GM18870 (cell line): ENCODE measurements around the gene CAV2.
A peak's percentile ranks its signal among the peaks of the same experiment; 100 is the strongest.

Experiments used
- ATAC-seq: cut with Tn5 transposase; IDR thresholded peaks from one replicate; pipeline ENCODE4 v1.9.1; 2021; ENCODE audit warnings: moderate library complexity; ENCODE audit not compliant: unreplicated experiment

Gene CAV2

GRCh38 chr7:116494472-116494871, 5.1 kb upstream of the CAV2 start:
- no peak for ATAC-seq

GRCh38 chr7:116495736-116496135, 3.8 kb upstream of the CAV2 start:
- ATAC-seq: no peak

GRCh38 chr7:116496653-116497052, 2.9 kb upstream of the CAV2 start:
- ATAC-seq: no peak

GRCh38 chr7:116497708-116498107, 1.8 kb upstream of the CAV2 start:
- no peak for ATAC-seq

- ATAC-seq: peak; percentile 72
Measured at GRCh38 chr7:116500078-116500853, 728 bp downstream of the CAV2 start.

DNA sequence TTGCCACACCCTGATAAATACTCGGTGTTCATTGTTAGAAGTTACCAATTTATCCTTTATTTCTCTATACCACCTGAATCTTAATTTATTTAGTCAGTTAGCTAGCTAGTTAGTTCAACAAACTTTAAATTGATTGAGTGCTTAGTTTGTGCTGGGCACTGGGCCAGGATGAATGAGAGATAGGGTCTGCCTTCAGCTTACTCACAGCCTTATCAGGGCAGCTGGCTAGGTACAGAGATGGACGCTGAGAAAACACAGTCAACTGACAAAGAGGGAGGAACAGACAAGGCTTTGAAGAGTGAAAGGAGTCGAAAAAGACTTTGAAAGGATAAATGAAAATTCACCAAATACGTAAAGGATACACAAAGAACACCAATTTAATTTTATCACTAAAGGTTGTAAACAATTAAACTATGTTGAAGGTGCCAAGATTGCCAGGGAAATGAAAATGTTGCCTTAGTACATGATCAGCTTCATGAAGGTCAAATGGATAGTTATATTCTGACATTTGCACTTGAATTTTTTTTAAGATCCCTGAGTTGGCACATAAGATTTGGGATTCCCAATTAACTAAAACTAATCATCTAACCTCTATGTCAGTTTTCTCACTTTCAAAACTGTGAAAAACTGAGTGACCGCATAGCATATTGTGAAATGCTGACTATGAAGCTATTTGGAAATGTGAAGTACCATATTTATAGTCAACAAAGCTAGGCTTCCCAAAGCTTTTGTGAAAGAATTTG, 2.1 kb downstream of the CAV2 start:
- ATAC-seq: no peak

- ATAC-seq: no peak
Measured at GRCh38 chr7:116502201-116503096, 2.9 kb downstream of the CAV2 start.

- ATAC-seq: no peak
Measured at GRCh38 chr7:116503835-116504234, 4.3 kb downstream of the CAV2 start.

DNA sequence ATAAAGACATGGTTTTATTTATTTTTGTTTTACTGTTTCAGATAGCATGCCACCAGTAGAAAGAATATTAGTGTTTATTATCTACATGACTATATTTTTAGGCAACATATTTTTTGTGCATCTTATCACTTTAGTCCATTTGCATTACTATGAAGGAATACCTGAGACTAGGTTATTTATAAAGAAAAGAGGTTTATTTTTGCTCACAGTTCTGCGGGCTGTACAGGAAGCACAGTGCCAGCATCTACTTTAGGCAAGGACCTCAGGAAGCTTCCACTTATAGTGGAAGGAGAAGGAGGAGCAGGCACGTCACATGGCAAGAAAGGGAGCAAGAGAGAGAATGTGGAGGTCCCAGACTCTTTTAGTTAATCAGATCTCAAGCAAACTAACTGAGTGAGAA, 5.7 kb downstream of the CAV2 start:
- ATAC-seq: no peak

GRCh38 chr7:116505823-116506222, 6.3 kb downstream of the CAV2 start:
- no peak for ATAC-seq

DNA sequence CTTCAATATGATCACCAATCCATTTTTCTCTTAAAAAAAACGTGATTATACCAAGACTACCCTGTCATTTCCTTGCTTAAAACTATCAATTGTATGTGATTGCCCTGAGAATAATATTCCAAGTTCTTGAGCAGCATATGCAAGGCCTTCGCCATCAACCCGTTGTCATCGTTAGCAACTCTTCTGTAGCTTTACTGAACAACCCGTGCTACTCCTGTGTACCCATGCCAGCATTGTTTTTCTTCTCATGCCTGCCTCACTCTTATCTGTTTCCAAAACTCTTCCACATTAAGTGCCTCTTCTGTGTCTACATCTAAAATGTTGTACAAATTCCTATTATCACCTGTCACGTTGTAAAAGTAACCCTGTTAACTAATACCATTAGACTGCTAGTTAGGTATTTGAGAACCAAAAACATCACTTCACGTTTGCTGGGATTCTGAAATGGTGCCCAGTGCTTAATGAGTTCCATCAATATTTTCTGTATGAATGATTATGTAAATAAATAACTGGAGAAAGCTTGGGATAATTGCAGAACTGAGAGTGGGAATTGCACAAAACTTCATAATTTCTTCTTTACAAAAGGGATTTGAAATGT, 10.5 kb downstream of the CAV2 start:
- no peak for ATAC-seq

- ATAC-seq: no peak
Measured at GRCh38 chr7:116510795-116511194, 11.3 kb downstream of the CAV2 start.

DNA sequence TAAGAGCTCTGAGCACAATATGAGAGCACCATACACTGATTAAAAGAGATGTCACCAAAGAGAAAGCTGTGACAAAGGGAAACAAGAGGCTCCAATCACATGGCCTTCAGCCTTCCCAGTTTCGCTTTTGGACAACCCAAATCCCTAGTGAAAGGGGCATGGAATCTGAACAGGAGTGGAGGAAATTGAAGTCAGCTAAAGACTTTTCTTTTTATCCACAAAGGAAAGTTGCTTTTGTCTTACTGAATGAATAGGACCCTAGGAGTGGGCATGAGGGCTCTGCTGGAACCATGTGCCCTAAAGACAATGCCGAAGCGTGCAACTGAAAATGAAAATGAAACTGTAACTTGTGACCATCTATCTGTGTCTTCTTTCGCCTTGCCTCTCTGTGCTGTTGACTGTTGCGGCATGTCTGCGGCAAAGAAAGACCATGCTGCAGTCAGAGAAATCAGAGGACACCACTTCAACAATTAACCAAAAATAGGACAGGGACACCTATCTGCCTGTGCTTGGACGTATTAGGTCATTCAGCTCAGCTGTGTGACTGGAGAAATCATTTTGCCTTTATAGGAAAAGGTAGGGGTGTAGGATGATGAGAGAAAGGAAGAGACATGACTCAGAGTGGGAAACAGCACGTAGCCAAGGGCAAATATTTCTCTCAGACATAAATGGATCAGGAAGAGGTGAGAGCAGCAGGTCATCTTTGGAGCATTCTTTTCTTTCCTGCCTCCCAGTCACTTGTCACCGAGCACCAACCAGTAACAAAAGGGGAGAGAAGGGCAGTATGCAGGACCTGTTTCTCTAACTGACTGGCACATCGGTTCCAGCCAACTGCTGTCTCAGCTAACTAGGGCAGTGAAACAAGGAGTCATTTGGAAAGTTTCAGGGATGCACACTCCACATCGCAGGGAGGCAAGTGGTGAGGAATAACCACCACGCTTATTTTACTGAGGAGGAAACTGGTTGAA, 12.3 kb downstream of the CAV2 start:
- peak; percentile 97 for ATAC-seq

GRCh38 chr7:116512520-116513188, 13.1 kb downstream of the CAV2 start:
- no peak for ATAC-seq

DNA sequence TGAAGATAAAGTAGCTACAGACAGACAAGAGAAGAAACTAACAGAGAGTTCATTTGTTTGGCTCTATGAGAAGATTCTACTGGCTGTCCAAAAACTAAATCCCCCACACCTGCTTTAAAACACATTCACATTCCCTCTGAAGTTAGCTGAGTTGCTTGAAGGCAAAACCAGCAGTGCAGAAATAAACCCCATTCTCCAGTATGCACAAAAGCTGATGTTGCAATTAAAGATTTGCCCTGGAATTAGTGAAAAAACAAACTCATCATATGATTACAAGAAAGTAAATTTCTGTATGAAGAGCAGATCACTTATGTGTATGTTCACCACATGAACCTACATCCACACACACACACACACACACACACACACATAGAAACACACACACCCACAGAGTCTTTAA, 16.0 kb downstream of the CAV2 start:
- ATAC-seq: no peak

DNA sequence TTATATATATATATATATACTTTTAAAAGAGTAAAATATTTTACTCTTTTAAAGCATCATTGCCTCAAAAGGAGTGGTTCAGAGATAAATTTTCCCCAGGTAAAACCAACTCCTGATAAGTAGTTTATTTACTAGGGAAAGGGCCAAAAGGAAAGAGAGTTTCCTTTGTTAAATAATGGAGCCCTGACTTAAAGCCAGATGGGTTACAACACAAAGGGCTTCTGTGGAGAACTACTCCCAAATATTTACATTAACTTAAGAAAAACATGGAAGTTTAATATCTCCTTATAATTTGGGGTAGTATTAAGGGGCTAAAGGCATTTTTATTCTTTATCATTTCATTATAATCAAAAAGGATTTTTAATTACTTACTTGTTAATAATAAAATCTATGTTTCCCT, 16.8 kb downstream of the CAV2 start:
- no peak for ATAC-seq

- ATAC-seq: no peak
Measured at GRCh38 chr7:116517626-116518025, 18.1 kb downstream of the CAV2 start.

GRCh38 chr7:116518961-116519360, 19.4 kb downstream of the CAV2 start:
- ATAC-seq: no peak

DNA sequence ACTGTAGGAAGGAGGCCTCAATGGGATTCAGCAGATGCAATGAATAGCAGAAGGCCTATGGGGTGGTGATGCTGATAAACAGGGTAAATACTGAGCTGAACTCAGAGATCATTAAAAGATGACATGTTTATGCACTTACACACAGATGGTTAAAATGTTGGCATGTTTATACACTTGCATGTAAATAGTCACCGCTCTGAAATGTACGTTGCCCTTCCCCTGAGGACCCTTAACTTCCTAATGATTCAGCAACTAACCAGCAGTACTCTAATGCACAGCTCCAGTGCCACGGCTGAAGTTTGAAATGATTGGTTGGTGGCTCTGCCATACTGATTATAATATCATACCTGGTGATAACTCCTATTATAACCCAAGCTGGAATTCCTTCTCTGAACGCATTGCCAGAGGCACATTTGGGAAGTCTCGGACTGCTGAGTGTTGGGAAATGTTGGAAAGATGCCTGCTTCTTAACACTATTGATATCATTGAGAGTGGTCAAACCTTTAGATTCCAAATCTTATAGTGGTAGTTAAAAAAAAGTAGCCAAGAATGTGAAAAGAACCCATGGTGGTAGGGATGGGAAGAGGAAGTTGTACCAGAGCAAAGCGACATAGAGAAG, 21.6 kb downstream of the CAV2 start:
- no peak for ATAC-seq
